Endothelial cell of umbilical vein (primary cell): ENCODE results near the gene NBEA. TPM values are rescaled to one million over a fixed set of nuclear protein-coding genes. Genes with fewer than 3 reads are reported as not detected.

Experiments
- BruUV-seq: library from RNA; stranded (reverse); fragments of 400-500 nt; replicated peaks from 2 replicates; lab custom pipeline; 2021; lab: Mats Ljungman, UMichigan
- CTCF ChIA-PET: fragments of 300-600, 350-600 bp; sonication (Branson Sonifier 250); formaldehyde crosslinking; loops from one replicate; lab custom pipeline; 2021; ENCODE audit warnings: antibody characterized with exemption, inconsistent platforms; lab: Charles Lee
- POLR2A ChIA-PET: fragments of 300-600, 350-600 bp; sonication (Branson Sonifier 250); formaldehyde crosslinking; loops from one replicate; lab custom pipeline; 2021; ENCODE audit warnings: antibody characterized with exemption, inconsistent platforms; lab: Charles Lee
- DNase-seq: peaks from one replicate; pipeline ENCODE4 v3.0.0-alpha.2; 2011; ENCODE audit warnings: low read depth, low spot score
- FAIRE-seq: peaks from 2 replicates; lab custom pipeline; 2011; peaks lifted over from hg19 to GRCh38; lab: Jason Lieb, UNC
- H2AFZ ChIP-seq: 2 replicates; pipeline ENCODE4 v1.6.0; 2012; ENCODE audit warnings: low read depth, low read length, control low read depth, inconsistent platforms
- H3K27ac ChIP-seq: 2 replicates; pipeline ENCODE4 v1.5.1; 2011; ENCODE audit warnings: low read depth, mild to moderate bottlenecking, control low read depth, low read length, moderate library complexity; ENCODE audit not compliant: insufficient read depth
- H3K27me3 ChIP-seq, 2 experiments: 2 replicates each; pipeline versions ENCODE4 v1.6.0 to v1.6.1; 2011; ENCODE audit warnings: low read length in 2 of 2, mixed read lengths in 1 of 2; ENCODE audit not compliant: control insufficient read depth in 2 of 2, insufficient read depth in 2 of 2
- H3K36me3 ChIP-seq, 2 experiments: 2 replicates in 1 of 2; 3 replicates in 1 of 2; pipeline ENCODE4 v1.5.1; 2011; ENCODE audit warnings: low read length in 2 of 2, mild to moderate bottlenecking in 1 of 2, moderate library complexity in 1 of 2; ENCODE audit not compliant: control insufficient read depth in 2 of 2, insufficient read depth in 2 of 2; ENCODE audit errors: extremely low read depth in 1 of 2
- H3K4me1 ChIP-seq: 3 replicates; pipeline ENCODE4 v1.5.1; 2011; ENCODE audit warnings: mild to moderate bottlenecking, low read length; ENCODE audit not compliant: control insufficient read depth, insufficient read depth; ENCODE audit errors: extremely low read depth
- H3K4me2 ChIP-seq: 2 replicates; pipeline ENCODE4 v1.6.1; 2011; ENCODE audit warnings: low read length, control low read depth, mixed read lengths; ENCODE audit not compliant: insufficient read depth
- H3K4me3 ChIP-seq, 3 experiments: fragments of 200-600 bp in 1 of 3; sonication (generic), shearing (Covaris generic) in 1 of 3; replicated peaks in 1 of 3; 2 replicates each; pipeline ENCODE4 v1.5.1; 2011 to 2016; ENCODE audit warnings: control low read depth in 3 of 3, low read length in 3 of 3, mild to moderate bottlenecking in 2 of 3, inconsistent platforms in 1 of 3, low read depth in 1 of 3, moderate library complexity in 1 of 3; ENCODE audit not compliant: insufficient read depth in 1 of 3
- H3K79me2 ChIP-seq: 2 replicates; pipeline ENCODE4 v1.6.0; 2012; ENCODE audit warnings: low read length, inconsistent platforms; ENCODE audit not compliant: control insufficient read depth, insufficient read depth
- H3K9ac ChIP-seq: replicated peaks from 2 replicates; pipeline ENCODE3; 2011; ENCODE audit warnings: low read length, control low read depth; ENCODE audit not compliant: insufficient read depth; ENCODE audit errors: extremely low read depth
- H3K9me1 ChIP-seq: replicated peaks from 3 replicates; pipeline ENCODE4 v1.6.0; 2011; ENCODE audit warnings: mild to moderate bottlenecking, low read length; ENCODE audit not compliant: control insufficient read depth, insufficient read depth; ENCODE audit errors: extremely low read depth
- H3K9me3 ChIP-seq: replicated peaks from 2 replicates; pipeline ENCODE4 v1.5.1; 2012; ENCODE audit warnings: low read length, inconsistent platforms; ENCODE audit not compliant: control insufficient read depth, insufficient read depth
- H4K20me1 ChIP-seq: replicated peaks from 2 replicates; pipeline ENCODE3; 2011; ENCODE audit warnings: mild to moderate bottlenecking, low read length; ENCODE audit not compliant: control insufficient read depth, insufficient read depth; ENCODE audit errors: extremely low read depth
- CTCF ChIP-seq, 2 donors: IDR thresholded peaks; 1 replicate in 1 of 2; 2 replicates in 1 of 2; pipeline ENCODE4 v1.5.1; 2011; ENCODE audit warnings: low read length in 2 of 2, mild to moderate bottlenecking in 2 of 2, moderate library complexity in 2 of 2, control low read depth in 1 of 2, inconsistent platforms in 1 of 2, low read depth in 1 of 2; ENCODE audit not compliant: insufficient read depth in 1 of 2; ENCODE audit errors: extremely low read depth in 1 of 2
- EZH2 ChIP-seq: IDR thresholded peaks from 2 replicates; pipeline ENCODE4 v1.6.1; 2012; ENCODE audit warnings: borderline replicate concordance, low read depth, mild to moderate bottlenecking, moderate library complexity, low read length, inconsistent platforms; ENCODE audit not compliant: severe bottlenecking
- FOS ChIP-seq: IDR thresholded peaks from 2 replicates; pipeline ENCODE4 v1.6.1; 2011; ENCODE audit warnings: mild to moderate bottlenecking, low read length, moderate library complexity, borderline replicate concordance; ENCODE audit not compliant: insufficient read depth
- GATA2 ChIP-seq: IDR thresholded peaks from 2 replicates; pipeline ENCODE4 v1.7.0; 2011; ENCODE audit warnings: low read depth, mild to moderate bottlenecking, moderate library complexity, mixed read lengths, low read length; ENCODE audit not compliant: insufficient read length, insufficient read depth
- JUN ChIP-seq: IDR thresholded peaks from 2 replicates; pipeline ENCODE4 v1.6.1; 2011; ENCODE audit warnings: borderline replicate concordance, low read depth; ENCODE audit not compliant: insufficient read length, insufficient read depth
- MAX ChIP-seq: IDR thresholded peaks from 2 replicates; pipeline ENCODE4 v1.6.1; 2011; ENCODE audit not compliant: insufficient read depth, insufficient read length
- MYC ChIP-seq: IDR thresholded peaks from one replicate; pipeline ENCODE4 v1.6.1; 2011; ENCODE audit warnings: mild to moderate bottlenecking, low read depth, low read length
- POLR2A ChIP-seq: IDR thresholded peaks from 2 replicates; pipeline ENCODE4 v1.6.1; 2012; ENCODE audit warnings: low read depth, mild to moderate bottlenecking, control low read depth, low read length
- POLR2AphosphoS5 ChIP-seq: IDR thresholded peaks from 2 replicates; pipeline ENCODE4 v1.6.1; 2012; ENCODE audit warnings: low read depth, mild to moderate bottlenecking, control low read depth, low read length, moderate library complexity; ENCODE audit not compliant: insufficient read depth
- dilution Hi-C: fragments of 300-500 bp; cut with MboI; formaldehyde crosslinking; loops from one replicate; pipeline ENCODE4 v1.15.0; 2019; ENCODE audit warnings: low sequenced_read_pairs; ENCODE audit not compliant: extremely low pct_ligation_motif_present
- intact Hi-C: fragments of 100-400 bp; cut with micrococcal nuclease; formaldehyde crosslinking; loops from one replicate; pipeline ENCODE4 v1.10.0; 2022
- polyA plus RNA-seq, 4 experiments: library from polyadenylated mRNA; depleted of rRNA in 3 of 4; stranded (reverse) in 3 of 4; unstranded in 1 of 4; fragments of >200 nt; gene quantifications; 2 replicates each; pipeline versions ENCODE4 v1.2.1 to v1.2.3, GENCODE V29; 2011 to 2012; ENCODE audit warnings: missing spikeins in 1 of 4
- total RNA-seq: library from RNA; stranded (reverse); gene quantifications from 2 replicates; pipeline ENCODE4 v1.2.3, GENCODE V29; 2021

Gene NBEA
- total and polyA plus RNA-seq, 2 donors (not counting 3 experiments of a cell fraction or from before 2014, with no cell fraction given), result 3.0 to 4.8 TPM

GRCh38 chr13:35473206-35473775 lies 531.2 kb downstream of the NBEA start:
- no peak overlapping the region for H3K4me3 ChIP-seq
- H3K9me1 ChIP-seq, result no peaks in the 10 kb centered on the region
- no peak overlapping the region for H3K9ac ChIP-seq
- H2AFZ ChIP-seq, result no peak overlapping the region
- H3K27me3 ChIP-seq, result no peaks in the 10 kb centered on the region
- H3K27ac ChIP-seq, result no peak overlapping the region
- no peaks in the 10 kb centered on the region for H3K79me2 ChIP-seq
- CTCF ChIA-PET, result interaction anchor here (1.3 kb wide), 2 partner anchors 16 to 22 kb away, joined by 3 read pairs; no protein-coding TSS in a partner anchor
- dilution Hi-C loops (no loop called here), intact Hi-C loops (loop anchor here (5.0 to 10.0 kb wide), 2 partner anchors 258 to 536 kb away; no protein-coding TSS in a partner anchor)
- BruUV-seq, result no TSS peak
- FAIRE-seq, result no peak
- no peaks in the 10 kb centered on the region for H3K9me3 ChIP-seq
- no peaks in the 10 kb centered on the region for H4K20me1 ChIP-seq
- H3K36me3 ChIP-seq, result no peaks in the 10 kb centered on the region
- POLR2A ChIA-PET, result no interaction called here
- peaks cover 4% of the 10 kb centered on the region for H3K4me1 ChIP-seq
- TF ChIP-seq FOS, result no peak
- TF ChIP-seq POLR2A, result no peak
- TF ChIP-seq MAX, result no peak
- no peak for TF ChIP-seq POLR2AphosphoS5
- H3K4me2 ChIP-seq, result no peak overlapping the region
- no peak for DNase-seq

GRCh38 chr13:35473802-35474201 lies 531.7 kb downstream of the NBEA start:
- dilution Hi-C loops (no loop called here), intact Hi-C loops (loop anchor here (2.0 to 10.0 kb wide), 3 partner anchors 81 to 537 kb away; no protein-coding TSS in a partner anchor)
- ChIA-PET POLR2A (no interaction called here), CTCF (interaction anchor here (1.3 kb wide), 1 partner anchor 15 kb away, joined by 3 read pairs; no protein-coding TSS in a partner anchor)
- no peak for DNase-seq
- Histone ChIP-seq H3K27ac (no peak overlapping the region), H3K9me3 (no peaks in the 10 kb centered on the region), H3K79me2 (no peaks in the 10 kb centered on the region), H4K20me1 (no peaks in the 10 kb centered on the region), H3K9me1 (no peaks in the 10 kb centered on the region), H3K4me1 (peaks cover 4% of the 10 kb centered on the region), H3K27me3 (no peaks in the 10 kb centered on the region), H2AFZ (no peak overlapping the region), H3K4me3 (no peak overlapping the region), H3K36me3 (no peaks in the 10 kb centered on the region), H3K9ac (no peak overlapping the region), H3K4me2 (no peak overlapping the region)
- BruUV-seq, result no TSS peak
- TF ChIP-seq JUN (no peak), EZH2 (no peak), POLR2AphosphoS5 (no peak), GATA2 (no peak), FOS (no peak), MYC (no peak), POLR2A (no peak), CTCF (IDR thresholded peaks at IDR 0.05; ENCODE audit: extremely low read depth in 1 of 2, insufficient read depth in 1 of 2, low read depth in 1 of 2, low read length in 2 of 2) (no peak), MAX (no peak)
- FAIRE-seq, result no peak
